SU-DHL-6 (cell line): ENCODE results near the gene ITPR2.

Experiments
- H2AFZ ChIP-seq: fragments of 200-600 bp; sonication (generic); 2 replicates; pipeline ENCODE4 v1.6.1; 2014; ENCODE audit warnings: low read depth, mild to moderate bottlenecking, moderate library complexity, mixed read lengths, antibody characterized with exemption, low read length; ENCODE audit not compliant: severe bottlenecking
- H3F3A ChIP-seq: fragments of 200-600 bp; shearing (Covaris generic); 2 replicates; pipeline ENCODE4 v1.6.0; 2016; ENCODE audit warnings: antibody characterized with exemption, mild to moderate bottlenecking; ENCODE audit not compliant: insufficient read depth
- H3K27ac ChIP-seq: fragments of 200-600 bp; sonication (generic); 2 replicates; pipeline ENCODE4 v1.5.1; 2016; ENCODE audit warnings: low read depth, mild to moderate bottlenecking, low read length, moderate library complexity, mixed read lengths
- H3K27me3 ChIP-seq: fragments of 200-600 bp; sonication (generic), shearing (Covaris generic); 2 replicates; pipeline ENCODE4 v1.6.0; 2014; ENCODE audit warnings: mild to moderate bottlenecking, low read length
- H3K36me3 ChIP-seq: fragments of 200-600 bp; sonication (generic); 2 replicates; pipeline ENCODE4 v1.6.1; 2014; ENCODE audit warnings: mild to moderate bottlenecking, low read length, mixed read lengths
- H3K4me2 ChIP-seq: fragments of 300-600, 200-600 bp; shearing (Covaris generic), sonication (generic); 2 replicates; pipeline ENCODE4 v1.6.0; 2014; ENCODE audit warnings: low read length, low read depth, mild to moderate bottlenecking; ENCODE audit not compliant: poor library complexity, severe bottlenecking
- H3K4me3 ChIP-seq: fragments of 200-600 bp; sonication (generic); 2 replicates; pipeline ENCODE4 v1.5.1; 2014; ENCODE audit warnings: antibody characterized with exemption, low read length, mild to moderate bottlenecking, mixed read lengths; ENCODE audit not compliant: insufficient read depth, poor library complexity, severe bottlenecking
- H3K79me2 ChIP-seq: fragments of 200-600 bp; sonication (generic); 2 replicates; pipeline ENCODE4 v1.6.1; 2014; ENCODE audit warnings: mild to moderate bottlenecking, low read length, moderate library complexity; ENCODE audit not compliant: insufficient read depth
- H3K9ac ChIP-seq: fragments of 200-600 bp; sonication (generic); 2 replicates; pipeline ENCODE4 v1.7.0; 2014; ENCODE audit warnings: mild to moderate bottlenecking, low read length
- H3K9me2 ChIP-seq: fragments of 200-600 bp; sonication (generic); replicated peaks from 2 replicates; pipeline ENCODE4 v1.6.1; 2014; ENCODE audit warnings: low read length; ENCODE audit not compliant: insufficient read depth
- H3K9me3 ChIP-seq: fragments of 200-600 bp; sonication (generic); 2 replicates; pipeline ENCODE4 v1.6.1; 2014; ENCODE audit warnings: low read length, mixed read lengths; ENCODE audit not compliant: insufficient read depth
- H4K20me1 ChIP-seq: fragments of 200-600 bp; sonication (generic); 2 replicates; pipeline ENCODE4 v1.6.1; 2014; ENCODE audit warnings: low read depth, mild to moderate bottlenecking, antibody characterized with exemption, low read length, moderate library complexity, mixed read lengths
- CTCF ChIP-seq: fragments of 200-600 bp; sonication (generic); IDR thresholded peaks from one replicate; pipeline ENCODE4 v1.5.1; 2017; ENCODE audit warnings: antibody characterized with exemption, mild to moderate bottlenecking, low read length, moderate library complexity; ENCODE audit not compliant: insufficient read depth, poor library complexity, severe bottlenecking
- EZH2phosphoT487 ChIP-seq: fragments of 200-600 bp; sonication (generic), shearing (Covaris generic); conservative IDR thresholded peaks from 2 replicates; pipeline ENCODE4 v1.6.1; 2018; ENCODE audit warnings: mild to moderate bottlenecking, antibody characterized with exemption, low read length, moderate library complexity, mixed read lengths

The ITPR2 gene

DNA sequence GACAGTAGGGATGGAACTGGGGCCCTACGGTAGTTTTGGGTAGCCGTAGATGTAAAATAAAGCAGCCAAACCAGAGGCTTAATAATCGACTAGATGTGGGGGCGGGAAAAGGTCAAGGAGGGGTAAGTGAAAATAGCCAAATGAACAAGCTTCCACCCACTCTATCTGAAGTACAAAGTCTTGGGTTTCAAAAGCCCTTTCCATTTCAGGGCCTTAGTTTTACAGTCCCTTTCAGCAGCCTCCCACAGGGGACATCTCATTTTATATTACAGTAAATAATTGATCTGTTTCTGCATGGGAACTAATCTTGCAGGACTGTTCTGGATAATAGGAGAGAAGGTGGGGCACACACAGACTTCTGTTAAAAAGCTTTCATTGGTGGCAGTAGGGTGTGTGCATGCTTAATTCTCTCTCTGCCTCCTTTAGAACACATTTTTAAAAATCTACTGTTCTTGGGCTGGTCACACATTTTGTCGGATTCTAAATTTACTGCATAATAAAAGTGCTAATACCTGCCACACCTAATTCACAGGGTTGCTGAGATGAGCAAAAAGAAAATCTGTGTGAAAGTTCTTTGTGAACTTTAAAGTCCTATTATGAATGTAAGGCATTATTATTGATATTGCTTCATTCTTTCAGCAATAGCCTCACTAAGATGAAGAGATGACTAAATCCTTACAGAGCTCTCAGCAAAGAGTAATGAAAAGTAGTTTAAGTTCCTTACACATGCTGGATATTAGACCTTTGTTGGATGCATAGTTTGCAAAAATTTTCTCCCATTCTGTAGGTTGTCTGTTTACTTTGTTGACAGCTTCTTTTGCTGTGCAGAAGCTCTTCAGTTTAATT is 104.6 kb downstream of the ITPR2 start:
- Histone ChIP-seq H3K4me2 (no peak overlapping the region), H3K79me2 (no peaks in the 10 kb centered on the region), H3K27ac (no peak overlapping the region), H2AFZ (no peak overlapping the region), H3K9me3 (no peaks in the 10 kb centered on the region), H3K27me3 (no peaks in the 10 kb centered on the region), H3K9me2 (no peaks in the 10 kb centered on the region), H3K9ac (no peak overlapping the region), H3K4me3 (no peak overlapping the region), H4K20me1 (no peaks in the 10 kb centered on the region), H3K36me3 (no peaks in the 10 kb centered on the region), H3F3A (no peaks in the 10 kb centered on the region)
- TF ChIP-seq EZH2phosphoT487 (no peak), CTCF (no peak)

DNA sequence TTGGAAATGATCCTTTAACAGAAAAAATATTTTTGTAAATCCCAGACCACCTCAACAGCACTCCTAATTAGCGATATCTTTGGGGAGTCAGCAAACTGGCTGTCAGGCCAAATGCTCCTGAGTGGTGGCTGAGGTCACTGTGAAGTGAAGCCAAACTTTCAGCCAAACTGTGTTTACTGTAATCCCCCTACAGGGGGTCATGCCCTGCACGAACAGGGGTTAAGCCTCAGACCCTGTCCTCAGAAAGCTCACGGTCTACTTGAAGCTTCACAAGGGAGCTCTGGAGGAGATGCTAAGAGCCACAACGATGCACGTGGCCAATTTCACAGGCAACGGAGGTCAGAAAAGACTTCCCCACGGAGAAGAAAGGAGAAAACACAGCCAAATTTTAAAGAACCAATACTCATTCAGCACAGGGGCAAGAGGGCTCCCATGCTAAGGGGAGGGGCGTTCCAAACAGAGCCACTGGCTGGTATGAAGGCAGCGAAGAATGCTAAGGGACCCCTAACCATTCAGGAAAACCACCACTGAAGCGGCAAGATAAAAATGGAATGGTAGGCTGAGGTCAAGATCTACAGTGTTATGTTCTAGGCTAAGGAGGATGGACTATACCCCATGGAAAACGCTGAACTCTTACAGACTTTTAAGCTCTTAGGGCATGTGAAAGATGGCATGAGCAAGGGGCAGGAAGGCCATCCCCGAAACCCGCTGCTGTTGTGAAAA is 105.4 kb downstream of the ITPR2 start:
- Histone ChIP-seq H3K9me3 (no peaks in the 10 kb centered on the region), H3K9ac (no peak overlapping the region), H3K27me3 (no peaks in the 10 kb centered on the region), H3K27ac (no peak overlapping the region), H3K9me2 (no peaks in the 10 kb centered on the region), H3K4me2 (no peak overlapping the region), H3K4me3 (no peak overlapping the region), H2AFZ (no peak overlapping the region), H4K20me1 (no peaks in the 10 kb centered on the region), H3K79me2 (no peaks in the 10 kb centered on the region), H3K36me3 (no peaks in the 10 kb centered on the region), H3F3A (no peaks in the 10 kb centered on the region)
- TF ChIP-seq EZH2phosphoT487: no peak
- TF ChIP-seq CTCF: no peak

- no peaks in the 10 kb centered on the region for H3K9me3 ChIP-seq
- H3K27me3 ChIP-seq: no peaks in the 10 kb centered on the region
- H3K27ac ChIP-seq: no peak overlapping the region
- H3F3A ChIP-seq: no peaks in the 10 kb centered on the region
- H3K9ac ChIP-seq: no peak overlapping the region
- TF ChIP-seq EZH2phosphoT487: no peak
- no peak for TF ChIP-seq CTCF
- no peak overlapping the region for H3K4me3 ChIP-seq
- H3K4me2 ChIP-seq: no peak overlapping the region
- no peaks in the 10 kb centered on the region for H3K79me2 ChIP-seq
- no peak overlapping the region for H2AFZ ChIP-seq
- H3K9me2 ChIP-seq: no peaks in the 10 kb centered on the region
- no peaks in the 10 kb centered on the region for H4K20me1 ChIP-seq
- no peaks in the 10 kb centered on the region for H3K36me3 ChIP-seq
Observed at GRCh38 chr12:26726956-26727355, 106.0 kb downstream of the ITPR2 start.
